ENCODE results near the gene HNRNPA3.
"Not testable (repeated sequence)": the region's sequence is repeated elsewhere in the genome, so short reads cannot be mapped to it uniquely, and the experiment has no call there.

GRCh38 chr2:177200419-177200818 lies 12.2 kb upstream of the HNRNPA3 start:
- TF ChIP-seq CTCF, POLR2A (IDR thresholded peaks at IDR 0.05): not testable (repeated sequence)
